HepG2 (cell line): ENCODE measurements around the gene NFIC. TPM values are rescaled to one million over a fixed set of nuclear protein-coding genes. Genes with fewer than 3 reads are reported as not detected.

Experiments used
- ASH2L ChIP-seq: fragments of 300-600, 200-600 bp; sonication (generic); IDR thresholded peaks from 2 replicates; pipeline ENCODE4 v1.7.0; 2017; ENCODE audit warnings: low read depth, mild to moderate bottlenecking, moderate library complexity, mixed read lengths, low read length; ENCODE audit not compliant: insufficient read length
- ATF1 ChIP-seq: IDR thresholded peaks from 2 replicates; pipeline ENCODE4 v1.6.1; 2016; ENCODE audit warnings: mild to moderate bottlenecking, control low read depth
- EEA1 ChIP-seq: sonication (generic); formaldehyde crosslinking; IDR thresholded peaks from 2 replicates; pipeline ENCODE4 v1.5.1; 2020; ENCODE audit warnings: mild to moderate bottlenecking, missing genetic modification reagents, borderline replicate concordance
- KDM3A ChIP-seq: IDR thresholded peaks from 2 replicates; pipeline ENCODE4 v1.6.1; 2018; ENCODE audit warnings: low read depth, missing compliant biosample characterization
- MED1 ChIP-seq: sonication (generic); formaldehyde crosslinking; IDR thresholded peaks from 2 replicates; pipeline ENCODE4 v1.4.0; 2020; ENCODE audit warnings: missing genetic modification reagents
- MTA3 ChIP-seq: sonication (generic); formaldehyde crosslinking; IDR thresholded peaks from 2 replicates; pipeline ENCODE4 v1.4.0; 2020; ENCODE audit warnings: missing genetic modification reagents
- PLSCR1 ChIP-seq: sonication (generic); formaldehyde crosslinking; IDR thresholded peaks from 2 replicates; pipeline ENCODE4 v1.5.0; 2020; ENCODE audit warnings: missing genetic modification reagents, mild to moderate bottlenecking, borderline replicate concordance
- PRDM15 ChIP-seq: sonication (generic); formaldehyde crosslinking; IDR thresholded peaks from 2 replicates; pipeline ENCODE4 v1.4.0; 2020; ENCODE audit warnings: missing genetic modification reagents
- REPIN1 ChIP-seq: sonication (generic); formaldehyde crosslinking; IDR thresholded peaks from 2 replicates; pipeline ENCODE4 v1.8.0; 2022; ENCODE audit warnings: missing genetic modification reagents, low read depth, mild to moderate bottlenecking, borderline replicate concordance
- SAP130 ChIP-seq: IDR thresholded peaks from 2 replicates; pipeline ENCODE4 v1.6.1; 2016; ENCODE audit warnings: low read depth
- SCMH1 ChIP-seq: sonication (generic); formaldehyde crosslinking; IDR thresholded peaks from 2 replicates; pipeline ENCODE4 v1.9.0; 2021; ENCODE audit warnings: missing genetic modification reagents, mild to moderate bottlenecking, borderline replicate concordance
- SMAD9 ChIP-seq: sonication (generic); formaldehyde crosslinking; IDR thresholded peaks from 2 replicates; pipeline ENCODE4 v1.5.1; 2020; ENCODE audit warnings: mild to moderate bottlenecking, missing genetic modification reagents
- SRSF9 ChIP-seq: fragments of 200-400 bp; formaldehyde crosslinking; IDR thresholded peaks from 2 replicates; pipeline ENCODE4 v1.6.1; 2018; ENCODE audit warnings: borderline replicate concordance, mild to moderate bottlenecking, low read depth, low read length; ENCODE audit not compliant: insufficient read depth, poor library complexity, severe bottlenecking
- TARDBP ChIP-seq: sonication (generic); formaldehyde crosslinking; IDR thresholded peaks from 2 replicates; pipeline ENCODE4 v1.8.0; 2022; ENCODE audit warnings: mild to moderate bottlenecking, missing genetic modification reagents
- TCF7 ChIP-seq: sonication (generic); IDR thresholded peaks from 2 replicates; pipeline ENCODE4 v1.6.1; 2016; ENCODE audit warnings: antibody characterized with exemption, low read depth
- TRIM22 ChIP-seq: fragments of 450-650 bp; IDR thresholded peaks from 2 replicates; pipeline ENCODE4 v1.6.1; 2017
- ZNF235 ChIP-seq: sonication (generic); formaldehyde crosslinking; IDR thresholded peaks from 2 replicates; pipeline ENCODE4 v1.8.1; 2023; ENCODE audit warnings: mild to moderate bottlenecking, missing genetic modification reagents, borderline replicate concordance
- ZNF253 ChIP-seq: sonication (generic); formaldehyde crosslinking; IDR thresholded peaks from 2 replicates; pipeline ENCODE4 v1.8.0; 2022; ENCODE audit warnings: mild to moderate bottlenecking, missing genetic modification reagents, borderline replicate concordance
- ZNF572 ChIP-seq: sonication (generic); formaldehyde crosslinking; IDR thresholded peaks from 2 replicates; pipeline ENCODE4 v1.5.1; 2020; ENCODE audit warnings: mild to moderate bottlenecking, missing genetic modification reagents
- ZNF597 ChIP-seq: sonication (generic); formaldehyde crosslinking; IDR thresholded peaks from 2 replicates; pipeline ENCODE4 v1.5.0; 2020; ENCODE audit warnings: missing genetic modification reagents
- ZNF660 ChIP-seq: sonication (generic); formaldehyde crosslinking; IDR thresholded peaks from 2 replicates; pipeline ENCODE4 v1.5.1; 2020; ENCODE audit warnings: mild to moderate bottlenecking, low read depth, missing genetic modification reagents, borderline replicate concordance
- ZNF670 ChIP-seq: sonication (generic); formaldehyde crosslinking; IDR thresholded peaks from 2 replicates; pipeline ENCODE4 v1.8.0; 2022; ENCODE audit warnings: mild to moderate bottlenecking, missing genetic modification reagents, borderline replicate concordance
- ZNF768 ChIP-seq: sonication (generic); formaldehyde crosslinking; IDR thresholded peaks from 2 replicates; pipeline ENCODE4 v1.4.0; 2020; ENCODE audit warnings: missing genetic modification reagents
- polyA plus RNA-seq, 8 experiments: library from polyadenylated mRNA; depleted of rRNA in 3 of 8; stranded (reverse) in 7 of 8; unstranded in 1 of 8; fragments of >200 nt; fragmentation: Illumina TruSeq in 4 of 8; extraction: Trizol in 4 of 8; gene quantifications; 2 replicates each; pipeline versions ENCODE4 v1.2.1 to v1.2.3, GENCODE V29; 2011 to 2016; ENCODE audit warnings: low read depth in 4 of 8, missing spikeins in 1 of 8, mixed read lengths in 1 of 8; ENCODE audit not compliant: insufficient read depth in 1 of 8
- total RNA-seq, 5 experiments: library from RNA; depleted of rRNA; stranded (reverse); fragments of >200 nt; fragmentation: Illumina TruSeq; extraction: Trizol; gene quantifications; 2 replicates each; pipeline ENCODE4 v1.2.3, GENCODE V29; 2016; ENCODE audit warnings: low read depth in 1 of 5

NFIC gene
- total and polyA plus RNA-seq, 2 of the 13 experiments (the other 11 are each of a cell fraction or from before 2014, with no cell fraction given), result 1.3 to 2.5 TPM

GRCh38 chr19:3366753-3367627, 607 bp downstream of the NFIC start (continued):
- TF ChIP-seq SMAD9 (no peak), ZNF253 (no peak), KDM3A (CRISPR knock-in tag) (no peak), PRDM15 (peak; percentile 85), ASH2L (no peak), REPIN1 (CRISPR knock-in tag) (no peak), ZNF235 (no peak), TARDBP (CRISPR knock-in tag) (no peak), TRIM22 (no peak), ZNF597 (CRISPR knock-in tag) (no peak), SRSF9 (no peak), TCF7 (no peak), ZNF670 (no peak), SCMH1 (CRISPR knock-in tag) (no peak), PLSCR1 (CRISPR knock-in tag) (no peak), ZNF660 (CRISPR knock-in tag) (no peak), ZNF572 (no peak), EEA1 (CRISPR knock-in tag) (no peak), ATF1 (CRISPR knock-in tag) (no peak), MTA3 (CRISPR knock-in tag) (no peak), SAP130 (CRISPR knock-in tag) (0 out of 2 replicates have a peak, but pooled peaks have one; percentile 13), MED1 (CRISPR knock-in tag) (no peak), ZNF768 (no peak)
